HG02678 (cell line): ENCODE data around the gene CHML.

Source experiments
- ATAC-seq: cut with Tn5 transposase; IDR thresholded peaks from one replicate; pipeline ENCODE4 v1.9.1; 2021; ENCODE audit warnings: mild to moderate bottlenecking, moderate library complexity; ENCODE audit not compliant: unreplicated experiment

CHML gene

DNA sequence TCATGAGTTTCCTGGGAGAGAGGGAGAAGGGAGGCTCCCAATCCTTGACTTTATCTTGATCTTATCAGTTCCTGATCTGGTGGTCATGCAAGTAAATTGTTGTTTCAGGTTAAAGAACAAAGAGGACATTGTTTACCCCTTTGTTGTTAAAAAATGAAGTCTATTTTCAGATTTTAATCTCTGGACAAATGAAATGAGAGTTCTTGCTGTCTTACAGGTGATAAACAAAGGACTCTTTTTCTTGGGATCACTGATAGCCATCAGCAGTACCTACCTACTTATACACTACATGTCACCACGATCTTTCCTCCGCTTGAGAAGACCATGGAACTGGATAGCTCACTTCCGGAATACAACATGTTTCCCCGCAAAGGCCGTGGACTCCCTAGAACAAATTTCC is 48.4 kb downstream of the CHML start:
- no peak for ATAC-seq

GRCh38 chr1:241591317-241591716 is 48.9 kb downstream of the CHML start:
- no peak for ATAC-seq

DNA sequence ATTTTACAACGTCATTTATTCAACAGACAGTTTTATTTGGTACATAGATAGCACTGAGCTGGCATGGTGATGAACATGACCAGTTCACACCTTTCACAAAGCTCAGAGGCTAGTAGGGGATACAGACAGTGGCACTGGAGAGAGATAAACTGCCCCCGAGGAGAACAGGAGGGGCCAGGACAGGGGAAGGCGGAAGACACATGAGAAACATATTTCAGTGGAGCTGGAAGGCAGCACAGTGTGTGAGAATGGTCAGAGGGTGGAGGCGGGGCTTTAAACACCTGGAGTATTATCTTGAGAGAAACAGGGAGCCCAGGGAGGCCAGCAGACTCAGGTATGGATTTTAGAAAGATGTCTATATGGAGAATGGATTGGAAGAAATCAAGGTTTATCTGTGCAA is 49.5 kb downstream of the CHML start:
- no peak for ATAC-seq
